NB4 (cell line): Measurements from ENCODE around the gene PTPRD.

Source experiments
- CTCF ChIP-seq: IDR thresholded peaks from one replicate; pipeline ENCODE4 v1.5.1; 2012; ENCODE audit warnings: low read depth, low read length
- MAX ChIP-seq: IDR thresholded peaks from 2 replicates; pipeline ENCODE4 v1.6.1; 2011; ENCODE audit warnings: low read depth, low read length
- POLR2A ChIP-seq: IDR thresholded peaks from 2 replicates; pipeline ENCODE4 v1.6.1; 2011; ENCODE audit warnings: mild to moderate bottlenecking; ENCODE audit not compliant: insufficient read length; ENCODE audit errors: extremely low read depth

GRCh38 chr9:8901146-8901545, 1711.7 kb downstream of the PTPRD start:
- no peak for TF ChIP-seq CTCF
- no peak for TF ChIP-seq MAX
- no peak for TF ChIP-seq POLR2A
